ENCODE data around the gene SNRNP40. TPM values are rescaled to one million over a fixed set of nuclear protein-coding genes. Genes with fewer than 3 reads are reported as not detected.
A peak's percentile ranks its signal among the peaks of the same experiment; 100 is the strongest.

Gene SNRNP40
- total RNA-seq, 1 donor from 2014 or later: 55.7 TPM

- H3K4me3 Mint-ChIP-seq (ENCODE audit: unreplicated experiment): no peak overlapping the region
- H3K27me3 Mint-ChIP-seq (ENCODE audit: unreplicated experiment): no peaks in the 10 kb centered on the region
- no peaks in the 10 kb centered on the region for H3K9me3 Mint-ChIP-seq (ENCODE audit: unreplicated experiment)
- TF ChIP-seq CTCF (IDR thresholded peaks at IDR 0.05; ENCODE audit: unreplicated experiment): no peak
- H3K27ac Mint-ChIP-seq (ENCODE audit: unreplicated experiment): no peak overlapping the region
- no peaks in the 10 kb centered on the region for H3K4me1 Mint-ChIP-seq (ENCODE audit: unreplicated experiment)
- DNase-seq (ENCODE audit: low spot score): no peak
- no peaks in the 10 kb centered on the region for H3K36me3 Mint-ChIP-seq (ENCODE audit: low read depth, unreplicated experiment)
Measured at GRCh38 chr1:31302709-31303441, 6.3 kb upstream of the SNRNP40 start.

- H3K27ac Mint-ChIP-seq (ENCODE audit: unreplicated experiment): no peak overlapping the region
- peaks cover 5% of the 10 kb centered on the region for H3K4me1 Mint-ChIP-seq (ENCODE audit: unreplicated experiment)
- H3K36me3 Mint-ChIP-seq (ENCODE audit: low read depth, unreplicated experiment): no peaks in the 10 kb centered on the region
- DNase-seq (ENCODE audit: low spot score): no peak
- no peaks in the 10 kb centered on the region for H3K9me3 Mint-ChIP-seq (ENCODE audit: unreplicated experiment)
- no peak for TF ChIP-seq CTCF (IDR thresholded peaks at IDR 0.05; ENCODE audit: unreplicated experiment)
- H3K27me3 Mint-ChIP-seq (ENCODE audit: unreplicated experiment): no peaks in the 10 kb centered on the region
- H3K4me3 Mint-ChIP-seq (ENCODE audit: unreplicated experiment): no peak overlapping the region
Measured at GRCh38 chr1:31300193-31300592, 3.6 kb upstream of the SNRNP40 start.

GRCh38 chr1:31299365-31299764, 2.8 kb upstream of the SNRNP40 start:
- peaks cover 10% of the 10 kb centered on the region for H3K4me1 Mint-ChIP-seq (ENCODE audit: unreplicated experiment)
- no peak for DNase-seq (ENCODE audit: low spot score)
- H3K4me3 Mint-ChIP-seq (ENCODE audit: unreplicated experiment): no peak overlapping the region
- H3K36me3 Mint-ChIP-seq (ENCODE audit: low read depth, unreplicated experiment): no peaks in the 10 kb centered on the region
- peaks cover 3% of the 10 kb centered on the region for H3K27me3 Mint-ChIP-seq (ENCODE audit: unreplicated experiment)
- TF ChIP-seq CTCF (IDR thresholded peaks at IDR 0.05; ENCODE audit: unreplicated experiment): no peak
- no peak overlapping the region for H3K27ac Mint-ChIP-seq (ENCODE audit: unreplicated experiment)
- H3K9me3 Mint-ChIP-seq (ENCODE audit: unreplicated experiment): no peaks in the 10 kb centered on the region

- DNase-seq (ENCODE audit: low spot score): peak; percentile 13
- peaks cover 5% of the 10 kb centered on the region for H3K36me3 Mint-ChIP-seq (ENCODE audit: low read depth, unreplicated experiment)
- no peaks in the 10 kb centered on the region for H3K9me3 Mint-ChIP-seq (ENCODE audit: unreplicated experiment)
- H3K27me3 Mint-ChIP-seq (ENCODE audit: unreplicated experiment): peaks cover 5% of the 10 kb centered on the region
- no peak overlapping the region for H3K27ac Mint-ChIP-seq (ENCODE audit: unreplicated experiment)
- no peak overlapping the region for H3K4me3 Mint-ChIP-seq (ENCODE audit: unreplicated experiment)
- no peak for TF ChIP-seq CTCF (IDR thresholded peaks at IDR 0.05; ENCODE audit: unreplicated experiment)
- peaks cover 10% of the 10 kb centered on the region for H3K4me1 Mint-ChIP-seq (ENCODE audit: unreplicated experiment)
Measured at GRCh38 chr1:31297277-31298247, 974 bp upstream of the SNRNP40 start.
